Globus pallidus (tissue), 1 donor: ENCODE data around the gene KIF16B.
A peak's percentile ranks its signal among the peaks of the same experiment; 100 is the strongest.

Experiments used
- DNase-seq: peaks from one replicate; pipeline ENCODE4 v3.0.0-alpha.2; 2015; ENCODE audit warnings: low spot score

The KIF16B gene

GRCh38 chr20:16397086-16397485 is 176.2 kb downstream of the KIF16B start:
- DNase-seq, result peak; percentile 38

GRCh38 chr20:16395366-16395765 is 177.9 kb downstream of the KIF16B start:
- DNase-seq, result no peak

DNA sequence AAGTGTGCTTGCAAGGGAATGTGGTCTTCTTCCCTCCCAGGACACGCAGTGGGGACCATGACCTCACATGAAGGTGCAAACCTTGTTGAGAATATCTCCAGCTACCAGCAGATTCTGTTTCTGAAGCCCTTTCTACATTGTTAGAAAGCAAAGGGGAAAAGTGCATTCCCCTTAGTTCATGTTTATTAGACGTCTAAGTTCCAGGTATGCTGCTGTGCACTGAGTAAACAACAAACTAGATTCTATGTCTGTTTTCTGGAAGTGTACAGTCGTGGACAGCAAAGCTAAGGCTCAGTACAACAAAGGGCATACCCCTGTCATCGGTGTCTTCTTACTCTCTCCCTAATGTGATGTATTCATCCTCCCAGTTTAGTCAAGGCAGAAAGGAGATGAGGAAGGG is 178.5 kb downstream of the KIF16B start:
- DNase-seq, result no peak

DNA sequence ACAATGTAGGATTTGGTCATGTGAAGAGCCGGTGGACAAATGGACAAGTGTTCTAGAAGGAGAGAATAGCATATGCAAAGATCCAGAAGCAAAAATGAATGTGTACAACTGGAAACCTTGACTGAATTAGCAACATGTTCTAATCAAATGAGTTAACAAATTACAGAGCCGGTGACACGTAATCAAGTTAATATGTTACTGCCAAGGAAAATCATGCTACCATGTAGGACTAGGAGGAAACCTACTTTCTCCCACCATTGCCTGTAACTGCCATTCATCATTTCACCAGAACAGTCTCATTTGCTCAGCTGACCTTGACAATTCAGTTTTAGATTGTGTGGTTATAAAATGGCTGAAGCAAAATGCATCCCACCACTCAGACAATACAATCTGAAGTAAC is 179.4 kb downstream of the KIF16B start:
- DNase-seq, result no peak

GRCh38 chr20:16393297-16393696 is 180.0 kb downstream of the KIF16B start:
- DNase-seq, result no peak

GRCh38 chr20:16392346-16392745 is 180.9 kb downstream of the KIF16B start:
- DNase-seq, result no peak

- peak; percentile 21 for DNase-seq
These were observed 182.3 kb downstream of the KIF16B start for GRCh38 chr20:16390991-16391390.

DNA sequence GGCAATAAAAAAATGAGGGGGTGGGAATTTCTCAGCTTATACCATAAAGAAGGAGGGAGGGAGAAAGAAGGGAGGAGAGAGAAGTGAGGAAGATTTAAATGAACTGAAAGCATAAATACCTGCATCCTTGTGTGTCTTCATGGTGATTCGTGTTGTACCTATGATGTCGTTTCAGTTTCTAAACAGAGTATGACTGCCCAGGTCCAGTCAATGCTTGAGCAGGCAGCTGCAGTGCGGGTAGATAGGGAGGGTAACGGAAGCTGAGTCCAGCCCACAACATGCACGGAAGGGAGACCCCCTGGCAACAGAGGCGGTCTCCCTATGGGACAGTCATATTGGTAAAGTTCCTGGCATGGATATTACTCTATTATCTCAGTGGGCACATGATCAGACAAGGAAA is 184.5 kb downstream of the KIF16B start:
- DNase-seq, result no peak

DNA sequence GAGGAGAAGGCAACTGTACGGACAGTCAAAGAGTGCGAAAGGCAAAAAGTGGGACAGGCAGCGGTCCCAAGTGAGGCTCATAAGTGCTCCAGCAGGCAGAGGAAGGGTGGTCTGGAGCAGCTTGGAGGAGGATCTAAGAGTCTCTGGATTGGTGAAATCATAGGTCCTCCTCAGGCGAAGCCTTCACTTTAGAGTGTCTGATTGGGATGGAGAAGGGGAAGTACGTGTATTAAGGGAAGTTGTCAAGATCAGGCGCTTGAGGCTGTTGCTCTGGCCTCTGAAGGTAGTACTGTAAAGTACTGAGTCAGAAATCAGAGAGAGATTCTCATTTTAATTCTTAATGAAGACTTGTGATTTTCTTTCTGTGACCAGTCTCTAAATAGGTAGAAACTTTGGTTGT is 185.6 kb downstream of the KIF16B start:
- peak; percentile 30 for DNase-seq

- DNase-seq, result no peak
These were observed 187.4 kb downstream of the KIF16B start for GRCh38 chr20:16385891-16386290.

DNA sequence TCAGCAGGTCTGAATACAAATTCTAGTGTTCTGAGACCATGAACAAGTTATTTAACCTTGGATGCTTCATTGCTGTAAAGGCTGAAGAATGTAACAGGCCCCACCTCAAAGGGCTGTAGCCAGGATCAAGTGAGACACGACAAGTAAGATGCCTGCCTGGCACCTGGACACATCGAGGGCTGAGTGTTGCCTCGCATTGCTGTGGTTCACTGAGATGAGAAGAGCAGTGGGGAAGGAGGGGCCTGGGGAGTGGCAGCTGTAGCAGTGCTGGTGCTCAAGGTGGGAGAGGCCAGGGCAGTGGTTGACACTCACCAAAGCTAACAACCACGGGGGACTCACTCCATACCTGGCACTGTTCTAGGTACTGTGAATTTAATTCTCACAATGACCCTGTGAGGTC is 187.8 kb downstream of the KIF16B start:
- no peak for DNase-seq

DNA sequence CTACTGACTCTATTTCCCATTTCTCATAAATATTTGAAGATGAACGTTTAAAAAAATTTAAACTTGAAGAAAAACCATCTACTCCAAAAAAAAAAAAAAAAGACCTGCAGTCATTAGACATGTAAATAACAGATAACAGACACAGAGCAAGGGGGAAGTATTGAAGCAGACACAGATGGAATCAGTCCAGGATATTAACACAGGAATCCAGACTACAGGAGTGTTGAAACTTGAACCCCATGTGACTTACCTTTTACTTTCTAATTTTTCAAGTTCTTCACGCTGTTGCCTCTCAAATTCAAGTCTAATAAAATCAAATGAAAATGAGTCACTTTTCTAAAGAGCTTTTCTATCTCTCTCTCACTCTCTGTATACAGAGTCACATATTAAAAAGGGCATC is 191.8 kb downstream of the KIF16B start:
- DNase-seq, result no peak

- DNase-seq, result no peak
These were observed 194.4 kb downstream of the KIF16B start for GRCh38 chr20:16378712-16379370.

DNA sequence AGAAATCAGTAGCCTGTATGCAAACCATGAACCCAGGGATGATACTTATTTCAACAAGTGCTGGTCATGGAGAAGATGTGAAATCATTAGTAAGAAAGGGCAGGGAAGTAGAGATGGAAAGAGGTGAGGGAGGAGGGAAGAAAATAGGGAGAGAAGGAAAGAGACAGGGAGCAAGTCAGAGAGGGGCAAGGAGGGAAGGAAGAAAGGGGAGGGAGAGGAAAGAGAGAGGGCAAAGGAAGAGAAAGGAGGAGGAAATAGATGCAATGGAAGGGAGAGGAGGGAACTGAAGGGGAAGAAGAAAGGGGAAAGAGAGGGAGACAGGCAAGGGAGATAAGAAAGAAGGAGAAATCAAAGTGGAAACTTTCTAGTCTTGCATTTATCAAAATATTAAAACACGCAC is 195.1 kb downstream of the KIF16B start:
- DNase-seq, result no peak

DNA sequence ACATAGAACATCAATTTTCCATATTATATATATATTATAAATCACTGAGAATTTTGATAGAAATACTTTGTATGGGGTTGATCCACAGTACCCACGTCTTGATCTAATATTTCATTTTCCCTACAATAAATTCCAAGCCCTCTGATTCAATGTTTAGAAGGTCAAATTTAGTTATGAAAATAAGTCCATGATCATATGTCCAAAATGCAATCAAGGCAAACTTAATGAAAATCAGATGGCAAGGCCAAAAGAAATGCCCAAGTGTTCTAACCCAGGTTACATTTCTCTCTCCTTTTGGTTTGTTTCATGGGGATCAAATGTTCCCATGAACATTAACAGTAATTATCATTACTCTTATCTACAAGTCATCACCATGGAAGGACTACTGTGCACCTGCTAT is 203.8 kb downstream of the KIF16B start:
- no peak for DNase-seq

GRCh38 chr20:16368645-16369292 is 204.5 kb downstream of the KIF16B start:
- no peak for DNase-seq

DNA sequence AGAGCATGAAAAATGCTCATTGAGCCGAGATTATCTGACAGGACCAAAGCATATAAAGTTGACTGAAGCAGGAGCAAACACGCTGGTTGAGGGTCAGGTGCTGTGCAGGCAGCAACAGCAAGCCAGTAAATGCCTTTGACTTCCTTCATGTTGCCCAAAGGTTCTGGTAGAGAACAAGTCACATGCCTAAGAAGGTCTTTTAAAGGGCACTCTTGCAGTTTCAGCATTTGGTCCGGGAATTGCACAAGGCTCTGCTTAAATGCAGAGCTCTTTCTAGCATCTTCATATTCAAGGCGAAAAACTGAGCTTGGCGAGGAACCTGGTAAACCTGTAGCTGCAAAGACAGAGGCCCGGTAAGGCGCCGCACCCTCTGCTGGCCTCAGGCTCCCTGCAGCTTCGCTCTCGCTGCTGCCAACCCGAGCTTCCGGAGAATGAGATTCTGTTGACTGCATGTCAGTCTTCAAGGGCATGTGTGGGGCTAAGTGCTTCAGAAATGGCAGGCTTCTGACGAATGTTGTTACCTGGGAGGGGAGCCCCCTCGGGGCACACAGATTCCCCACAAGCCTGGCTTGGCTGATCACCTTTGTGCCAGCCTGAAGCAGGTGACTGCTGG is 205.2 kb downstream of the KIF16B start:
- no peak for DNase-seq

GRCh38 chr20:16366529-16366928 is 206.7 kb downstream of the KIF16B start:
- no peak for DNase-seq

DNA sequence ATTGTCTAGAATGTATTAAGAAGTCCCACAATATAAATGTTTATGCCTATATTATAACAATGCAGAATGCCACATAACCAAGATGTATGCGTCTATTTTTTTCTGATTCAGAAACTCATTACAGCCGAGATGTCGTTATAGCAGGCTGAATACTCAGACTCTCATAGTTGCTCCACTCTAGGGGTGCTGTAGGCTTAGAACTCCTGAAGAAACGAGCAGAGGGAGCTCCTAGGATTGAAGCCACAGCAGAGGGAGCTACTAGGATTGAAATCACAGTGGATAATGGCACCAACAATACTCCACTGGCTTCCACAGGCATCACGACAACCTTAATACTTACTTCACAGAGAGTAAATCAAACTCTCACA is 208.9 kb downstream of the KIF16B start:
- peak; percentile 47 for DNase-seq

- DNase-seq, result peak; percentile 18
These were observed 209.5 kb downstream of the KIF16B start for GRCh38 chr20:16363506-16364319.

DNA sequence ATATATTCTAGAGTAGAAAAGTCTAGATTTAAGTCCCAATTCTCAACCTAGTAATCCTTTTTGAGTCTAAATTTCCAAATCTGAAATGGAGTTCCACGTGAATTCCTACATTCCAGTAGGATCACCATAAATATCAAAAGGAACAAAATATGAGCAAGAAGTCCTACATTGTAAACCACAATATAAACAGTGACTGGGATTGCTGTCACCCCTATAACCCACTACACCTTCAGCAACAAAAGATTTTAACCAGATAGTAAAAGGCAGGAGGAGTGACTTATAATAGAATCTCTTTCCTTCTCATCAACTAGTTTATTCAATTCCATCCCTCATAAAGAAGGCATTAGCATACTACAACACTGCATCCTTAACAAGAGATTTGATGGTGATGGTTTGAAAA is 210.6 kb downstream of the KIF16B start:
- no peak for DNase-seq

GRCh38 chr20:16360668-16361067 is 212.6 kb downstream of the KIF16B start:
- no peak for DNase-seq

- no peak for DNase-seq
These were observed 219.8 kb downstream of the KIF16B start for GRCh38 chr20:16353417-16353781.
